GM21526 (cell line): Measurements from ENCODE around the gene DDIAS.
"Not testable (repeated sequence)": the region's sequence is repeated elsewhere in the genome, so short reads cannot be mapped to it uniquely, and the experiment has no call there.

Experiments
- ATAC-seq: cut with Tn5 transposase; IDR thresholded peaks from one replicate; pipeline ENCODE4 v1.9.1; 2021; ENCODE audit warnings: moderate library complexity; ENCODE audit not compliant: unreplicated experiment, low FRiP score

DDIAS gene

GRCh38 chr11:82960779-82961143 is 59.2 kb downstream of the DDIAS start:
- ATAC-seq, result no peak

GRCh38 chr11:82962021-82962420 is 60.5 kb downstream of the DDIAS start:
- not testable (repeated sequence) for ATAC-seq

GRCh38 chr11:82967381-82967780 is 65.8 kb downstream of the DDIAS start:
- no peak for ATAC-seq

GRCh38 chr11:82969811-82970210 is 68.3 kb downstream of the DDIAS start:
- ATAC-seq, result peak; percentile 96

GRCh38 chr11:82970507-82971083 is 69.1 kb downstream of the DDIAS start:
- not testable (repeated sequence) for ATAC-seq

GRCh38 chr11:82971519-82971946 is 70.0 kb downstream of the DDIAS start:
- ATAC-seq, result not testable (repeated sequence)

GRCh38 chr11:82972103-82972502 is 70.6 kb downstream of the DDIAS start:
- ATAC-seq, result no peak

- no peak for ATAC-seq
Measured at GRCh38 chr11:82974135-82974534, 72.6 kb downstream of the DDIAS start.

- ATAC-seq, result no peak
Measured at GRCh38 chr11:82974851-82975250, 73.3 kb downstream of the DDIAS start.

GRCh38 chr11:82975882-82976281 is 74.3 kb downstream of the DDIAS start:
- ATAC-seq, result no peak

GRCh38 chr11:82976786-82977185 is 75.2 kb downstream of the DDIAS start:
- ATAC-seq, result no peak

GRCh38 chr11:82978422-82979099 is 77.0 kb downstream of the DDIAS start:
- ATAC-seq, result no peak

- ATAC-seq, result no peak
Measured at GRCh38 chr11:82979824-82980223, 78.3 kb downstream of the DDIAS start.

GRCh38 chr11:82980292-82980691 is 78.8 kb downstream of the DDIAS start:
- no peak for ATAC-seq

- ATAC-seq, result no peak
Measured at GRCh38 chr11:82980947-82981346, 79.4 kb downstream of the DDIAS start.

- ATAC-seq, result no peak
Measured at GRCh38 chr11:82981852-82982251, 80.3 kb downstream of the DDIAS start.
